GM23338 (cell line): ENCODE measurements around the gene RGS16. TPM values are rescaled to one million over a fixed set of nuclear protein-coding genes. Genes with fewer than 3 reads are reported as not detected.

Source experiments
- ATAC-seq: fragments of 200-7000 bp; cut with Tn5 transposase; 3 replicates; pipeline ENCODE4 v1.9.1; 2020
- DNase-seq: peaks from one replicate; pipeline ENCODE4 v3.0.0-alpha.2; 2015; ENCODE audit warnings: low spot score
- H2AFZ ChIP-seq: fragments of 200-600 bp; sonication (generic); 2 replicates; pipeline ENCODE4 v1.8.0; 2016; ENCODE audit warnings: antibody characterized with exemption, mild to moderate bottlenecking, moderate library complexity
- H3F3A ChIP-seq: fragments of 200-600 bp; sonication (generic); replicated peaks from 2 replicates; pipeline ENCODE4 v1.8.0; 2017; ENCODE audit warnings: antibody characterized with exemption, mixed run types, low read depth
- H3K27ac ChIP-seq: fragments of 200-600 bp; sonication (generic); 2 replicates; pipeline ENCODE4 v1.6.1; 2016; ENCODE audit warnings: low read depth
- H3K27me3 ChIP-seq: fragments of 200-600 bp; sonication (generic); 2 replicates; pipeline ENCODE4 v1.8.0; 2016; ENCODE audit warnings: mild to moderate bottlenecking, mixed run types, moderate library complexity; ENCODE audit not compliant: insufficient read depth
- H3K36me3 ChIP-seq: fragments of 200-600 bp; sonication (generic); 2 replicates; pipeline ENCODE4 v1.8.0; 2016; ENCODE audit warnings: mild to moderate bottlenecking; ENCODE audit not compliant: insufficient read depth
- H3K4me1 ChIP-seq: fragments of 200-600 bp; sonication (generic); 2 replicates; pipeline ENCODE4 v1.8.0; 2016; ENCODE audit warnings: mild to moderate bottlenecking, moderate library complexity; ENCODE audit not compliant: insufficient read depth
- H3K4me2 ChIP-seq: fragments of 200-600 bp; sonication (generic); 2 replicates; pipeline ENCODE4 v1.7.1; 2017; ENCODE audit warnings: mixed run types
- H3K4me3 ChIP-seq: fragments of 200-600 bp; sonication (generic); 2 replicates; pipeline ENCODE4 v1.6.1; 2016; ENCODE audit warnings: mixed run types
- H3K79me2 ChIP-seq: fragments of 200-600 bp; sonication (generic); replicated peaks from 2 replicates; pipeline ENCODE4 v1.8.0; 2017; ENCODE audit warnings: mild to moderate bottlenecking; ENCODE audit not compliant: insufficient read depth
- H3K9me2 ChIP-seq: fragments of 200-600 bp; sonication (generic); 2 replicates; pipeline ENCODE4 v1.8.0; 2017; ENCODE audit not compliant: insufficient read depth
- H4K20me1 ChIP-seq: fragments of 200-600 bp; sonication (generic); replicated peaks from 2 replicates; pipeline ENCODE4 v1.8.0; 2017; ENCODE audit warnings: mild to moderate bottlenecking; ENCODE audit not compliant: insufficient read depth
- H3K27ac Mint-ChIP-seq: 2 replicates; pipeline ENCODE4 v1.8.0; 2020; ENCODE audit warnings: inconsistent platforms, mild to moderate bottlenecking, moderate library complexity, mixed read lengths
- H3K27me3 Mint-ChIP-seq: 3 replicates; pipeline ENCODE4 v1.8.0; 2022; ENCODE audit warnings: low read depth, mild to moderate bottlenecking, moderate library complexity, mixed read lengths, inconsistent platforms; ENCODE audit not compliant: insufficient read depth, poor library complexity
- H3K36me3 Mint-ChIP-seq: 3 replicates; pipeline ENCODE4 v1.8.0; 2021; ENCODE audit warnings: low read depth, mild to moderate bottlenecking, inconsistent platforms, moderate library complexity, mixed read lengths
- H3K4me1 Mint-ChIP-seq: 3 replicates; pipeline ENCODE4 v1.8.0; 2020; ENCODE audit warnings: mild to moderate bottlenecking, inconsistent platforms, mixed read lengths
- H3K4me3 Mint-ChIP-seq: 3 replicates; pipeline ENCODE4 v1.8.0; 2021; ENCODE audit warnings: moderate library complexity, mild to moderate bottlenecking, inconsistent platforms, mixed read lengths
- H3K9me3 Mint-ChIP-seq: 3 replicates; pipeline ENCODE4 v1.8.0; 2020; ENCODE audit warnings: moderate library complexity, mild to moderate bottlenecking, inconsistent platforms, mixed read lengths
- CREB1 ChIP-seq: fragments of 250-450 bp; sonication (Bioruptor Pico); IDR thresholded peaks from 2 replicates; pipeline ENCODE4 v1.5.0; 2020; ENCODE audit warnings: low read depth, mild to moderate bottlenecking, moderate library complexity
- EZH2phosphoT487 ChIP-seq: fragments of 200-600 bp; sonication (generic); IDR thresholded peaks from one replicate; pipeline ENCODE4 v1.8.1; 2018; ENCODE audit warnings: antibody characterized with exemption; ENCODE audit not compliant: unreplicated experiment
- JUNB ChIP-seq: IDR thresholded peaks from one replicate; pipeline ENCODE4 v1.6.1; 2016; ENCODE audit warnings: antibody characterized with exemption; ENCODE audit not compliant: unreplicated experiment
- NANOG ChIP-seq: IDR thresholded peaks from 2 replicates; pipeline ENCODE4 v1.6.1; 2016; ENCODE audit warnings: antibody characterized with exemption, borderline replicate concordance
- POLR2AphosphoS5 ChIP-seq: IDR thresholded peaks from 2 replicates; pipeline ENCODE4 v1.6.1; 2016; ENCODE audit warnings: antibody characterized with exemption, low read depth
- STAT1 ChIP-seq: IDR thresholded peaks from one replicate; pipeline ENCODE4 v1.6.1; 2016; ENCODE audit warnings: antibody characterized with exemption; ENCODE audit not compliant: unreplicated experiment
- ZNF331 ChIP-seq: fragments of 250-450 bp; sonication (Bioruptor Pico); IDR thresholded peaks from 2 replicates; pipeline ENCODE4 v1.5.0; 2020; ENCODE audit warnings: low read depth, mild to moderate bottlenecking, moderate library complexity
- ZNF462 ChIP-seq: fragments of 250-450 bp; sonication (Bioruptor Pico); IDR thresholded peaks from 2 replicates; pipeline ENCODE4 v1.5.0; 2020; ENCODE audit warnings: mild to moderate bottlenecking, moderate library complexity
- long read RNA-seq: library from polyadenylated mRNA; unstranded; transcript quantifications from one replicate; pipeline ENCODE4 v2.0.0, GENCODE V29; 2020; ENCODE audit not compliant: unreplicated experiment
- polyA plus RNA-seq: library from polyadenylated mRNA; unstranded; fragments of >200 nt; fragmentation: Nextera tagmentation; extraction: Ambion mirVana; gene quantifications from 2 replicates; pipeline ENCODE4 v1.2.1, GENCODE V29; 2016
- total RNA-seq: library from RNA; depleted of rRNA; stranded (reverse); fragments of >200 nt; shearing (Covaris generic); gene quantifications from 2 replicates; pipeline ENCODE4 v1.2.3, GENCODE V29; 2014; rRNA removed
- TF ChIP-seq, protein P1 (sequence below), 2 experiments: fragments of 200-600 bp in 1 of 2; sonication (generic) in 1 of 2; conservative IDR thresholded peaks; 2 replicates each; pipeline versions ENCODE4 v1.5.1 to v1.6.1; 2016 to 2017; ENCODE audit warnings: antibody characterized with exemption in 2 of 2, low read depth in 2 of 2, mild to moderate bottlenecking in 2 of 2, moderate library complexity in 1 of 2

RGS16 gene
- total RNA-seq (15.4 and 18.2 TPM in 2 replicates), polyA plus RNA-seq (31.6 and 35.2 TPM in 2 replicates)
- long read RNA-seq, transcript RGS16-201 (5 exons, 2,427 nt) = major isoform, 53 of 63 reads
- long read RNA-seq, partial matches to known transcripts = 0 of 63 reads
- long read RNA-seq, other reads (novel, unspliced or antisense) = 10 of 63 reads

DNA sequence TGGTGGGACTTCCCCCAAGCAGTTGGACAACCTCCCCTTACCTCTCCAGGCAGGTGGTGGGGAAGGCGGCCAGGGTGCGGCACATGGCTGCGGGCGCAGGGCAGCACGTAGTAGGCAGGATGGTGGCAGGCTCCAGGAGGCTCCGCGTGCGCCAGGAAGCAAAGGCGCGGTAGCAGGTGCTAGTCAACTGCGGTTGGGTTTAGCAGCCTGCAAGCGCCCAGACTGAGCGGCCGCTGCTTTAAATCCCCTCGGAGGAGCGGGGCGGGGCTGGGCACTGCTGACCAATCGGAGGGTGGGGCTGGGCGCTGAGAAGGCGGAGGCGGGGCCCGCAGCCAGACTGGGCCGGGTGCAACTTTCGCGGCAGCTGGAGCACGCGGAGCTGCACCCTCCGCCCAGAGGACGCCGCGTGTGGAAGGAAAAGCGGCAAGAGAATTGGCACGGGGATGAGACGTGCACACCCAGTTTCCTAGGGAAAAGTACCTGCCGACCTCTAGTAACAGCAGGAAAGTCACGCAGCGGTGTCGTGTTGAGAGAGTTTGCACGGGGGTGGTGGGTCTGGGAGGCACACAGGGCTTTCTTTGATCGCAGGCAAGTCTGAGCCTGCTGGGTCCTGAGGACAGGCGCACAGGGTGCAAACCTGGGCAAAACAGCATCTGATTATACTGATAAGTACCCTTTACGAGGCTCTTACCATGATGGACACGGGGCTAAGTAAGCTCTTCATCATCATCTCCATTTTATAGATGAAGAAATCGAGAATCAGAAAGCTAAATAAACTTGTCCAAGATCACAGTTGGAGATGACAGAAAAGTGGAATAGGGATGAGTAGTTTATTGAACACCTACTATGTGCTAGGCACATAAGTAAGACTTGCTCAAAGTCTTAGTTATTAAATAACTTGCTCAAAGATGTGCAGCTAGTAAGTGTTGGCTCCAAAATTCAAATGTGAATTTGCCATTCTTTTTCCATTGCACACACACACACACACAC is at the start of gene RGS16:
Gene RGS16 (minus strand): TSS at position 215 of the 990 bp plus-strand sequence. CDS start 130 bp downstream, at position 85.
- H3K9me3 Mint-ChIP-seq = no peaks in the 10 kb centered on the region
- Histone ChIP-seq H3K9me2 (no peaks in the 10 kb centered on the region), H3K27ac (no peak within 1 kb of the TSS), H3K36me3 (peaks cover 15% of the 10 kb centered on the region), H3K4me3 (peak within 1 kb of the TSS; percentile 78), H3K4me2 (peak within 1 kb of the TSS; percentile 96), H3K27me3 (peaks cover 33% of the 10 kb centered on the region), H3K79me2 (peaks cover 19% of the 10 kb centered on the region), H3K4me1 (peaks cover 27% of the 10 kb centered on the region), H2AFZ (peak within 1 kb of the TSS; percentile 86), H3F3A (no peaks in the 10 kb centered on the region), H4K20me1 (peaks cover 4% of the 10 kb centered on the region; the same call in 1 of the 2 replicates)
- H3K27me3 Mint-ChIP-seq = peaks cover 19% of the 10 kb centered on the region
- no peak within 1 kb of the TSS for H3K27ac Mint-ChIP-seq
- H3K4me3 Mint-ChIP-seq = no peak within 1 kb of the TSS
- peaks cover 4% of the 10 kb centered on the region; the same call in 1 of the 3 replicates for H3K36me3 Mint-ChIP-seq
- ATAC-seq (peak; percentile 88), DNase-seq (peak; percentile 97)
- H3K4me1 Mint-ChIP-seq = peaks cover 6% of the 10 kb centered on the region
- TF ChIP-seq, protein P1, sequence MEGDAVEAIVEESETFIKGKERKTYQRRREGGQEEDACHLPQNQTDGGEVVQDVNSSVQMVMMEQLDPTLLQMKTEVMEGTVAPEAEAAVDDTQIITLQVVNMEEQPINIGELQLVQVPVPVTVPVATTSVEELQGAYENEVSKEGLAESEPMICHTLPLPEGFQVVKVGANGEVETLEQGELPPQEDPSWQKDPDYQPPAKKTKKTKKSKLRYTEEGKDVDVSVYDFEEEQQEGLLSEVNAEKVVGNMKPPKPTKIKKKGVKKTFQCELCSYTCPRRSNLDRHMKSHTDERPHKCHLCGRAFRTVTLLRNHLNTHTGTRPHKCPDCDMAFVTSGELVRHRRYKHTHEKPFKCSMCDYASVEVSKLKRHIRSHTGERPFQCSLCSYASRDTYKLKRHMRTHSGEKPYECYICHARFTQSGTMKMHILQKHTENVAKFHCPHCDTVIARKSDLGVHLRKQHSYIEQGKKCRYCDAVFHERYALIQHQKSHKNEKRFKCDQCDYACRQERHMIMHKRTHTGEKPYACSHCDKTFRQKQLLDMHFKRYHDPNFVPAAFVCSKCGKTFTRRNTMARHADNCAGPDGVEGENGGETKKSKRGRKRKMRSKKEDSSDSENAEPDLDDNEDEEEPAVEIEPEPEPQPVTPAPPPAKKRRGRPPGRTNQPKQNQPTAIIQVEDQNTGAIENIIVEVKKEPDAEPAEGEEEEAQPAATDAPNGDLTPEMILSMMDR (conservative IDR thresholded peaks at IDR 0.05; ENCODE audit: low read depth in 2 of 2) = no peak
- TF ChIP-seq CREB1 (peak; percentile 1; the same call in 1 of the 2 replicates), POLR2AphosphoS5 (peak; percentile 99), JUNB (no peak), NANOG (0 out of 2 replicates have a peak, but pooled peaks have one; percentile 8), EZH2phosphoT487 (no peak)

DNA sequence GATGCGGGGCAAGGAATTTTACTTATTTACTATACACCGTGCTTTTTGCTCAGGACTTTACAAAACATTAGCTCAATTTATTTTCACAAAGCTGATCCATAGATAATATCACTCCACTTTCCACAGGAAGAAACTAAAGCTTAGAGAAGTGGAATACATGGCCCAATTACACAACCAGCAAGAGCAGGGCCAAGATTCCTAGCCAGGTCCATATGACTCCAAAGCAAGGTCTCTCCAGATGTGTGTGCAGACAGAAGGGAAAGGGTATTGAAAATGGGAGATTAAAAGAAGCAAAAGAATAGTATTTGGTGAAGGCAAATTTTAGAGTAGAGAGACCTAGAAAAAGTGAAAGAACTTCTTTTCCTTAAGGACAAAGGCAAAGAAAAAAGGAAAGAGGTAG is 49.8 kb upstream of the RGS16 start:
- ATAC-seq (no peak), DNase-seq (no peak)
- no peak overlapping the region for H3K4me2 ChIP-seq
- no peaks in the 10 kb centered on the region for H3K79me2 ChIP-seq
- no peaks in the 10 kb centered on the region for H3K36me3 Mint-ChIP-seq
- H3K9me2 ChIP-seq = no peaks in the 10 kb centered on the region
- no peak overlapping the region for H3K4me3 ChIP-seq
- no peaks in the 10 kb centered on the region for H3K36me3 ChIP-seq
- H3K9me3 Mint-ChIP-seq = no peaks in the 10 kb centered on the region
- no peak overlapping the region for H3K27ac ChIP-seq
- H3K4me3 Mint-ChIP-seq = no peak overlapping the region
- no peaks in the 10 kb centered on the region for H3K27me3 Mint-ChIP-seq
- no peaks in the 10 kb centered on the region for H3K27me3 ChIP-seq
- no peaks in the 10 kb centered on the region for H4K20me1 ChIP-seq
- peaks cover 4% of the 10 kb centered on the region; the same call in 1 of the 2 replicates for H3K4me1 ChIP-seq
- H2AFZ ChIP-seq = no peak overlapping the region
- H3K27ac Mint-ChIP-seq = no peak overlapping the region
- H3K4me1 Mint-ChIP-seq = peaks cover 16% of the 10 kb centered on the region
- no peaks in the 10 kb centered on the region for H3F3A ChIP-seq
- TF ChIP-seq JUNB (no peak), STAT1 (no peak), ZNF331 (CRISPR knock-in tag) (no peak), EZH2phosphoT487 (no peak), ZNF462 (CRISPR knock-in tag) (no peak)
- TF ChIP-seq, protein P1 (conservative IDR thresholded peaks at IDR 0.05; ENCODE audit: low read depth in 2 of 2) = no peak
